ENCODE measurements around the gene DAPK2.
"Not testable (repeated sequence)": the region's sequence is repeated elsewhere in the genome, so short reads cannot be mapped to it uniquely, and the experiment has no call there.

The DAPK2 gene

DNA sequence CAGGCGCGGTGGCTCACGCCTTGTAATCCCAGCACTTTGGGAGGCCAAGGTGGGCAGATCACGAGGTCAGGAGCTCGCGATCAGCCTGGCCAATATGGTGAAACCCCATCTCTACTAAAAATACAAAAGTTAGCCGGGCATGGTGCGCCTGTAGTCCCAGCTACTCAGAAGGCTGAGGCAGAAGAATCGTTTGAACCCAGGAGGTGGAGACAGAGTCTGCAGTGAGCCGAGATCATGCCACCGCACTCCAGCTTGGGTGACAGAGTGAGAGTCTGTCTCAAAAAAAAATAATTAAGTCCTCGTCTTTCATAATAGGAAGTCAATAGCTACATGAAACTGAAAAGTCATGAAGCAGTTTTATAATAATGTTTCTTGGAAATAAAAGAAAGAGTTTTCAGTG is 7.4 kb upstream of the DAPK2 start:
- not testable (repeated sequence) for DNase-seq

GRCh38 chr15:64052925-64053491 is 6.7 kb upstream of the DAPK2 start:
- DNase-seq, result no peak

GRCh38 chr15:64051407-64052259 is 5.3 kb upstream of the DAPK2 start:
- no peak for DNase-seq

- no peak for DNase-seq
Measured at GRCh38 chr15:64051093-64051402, 4.8 kb upstream of the DAPK2 start.

DNA sequence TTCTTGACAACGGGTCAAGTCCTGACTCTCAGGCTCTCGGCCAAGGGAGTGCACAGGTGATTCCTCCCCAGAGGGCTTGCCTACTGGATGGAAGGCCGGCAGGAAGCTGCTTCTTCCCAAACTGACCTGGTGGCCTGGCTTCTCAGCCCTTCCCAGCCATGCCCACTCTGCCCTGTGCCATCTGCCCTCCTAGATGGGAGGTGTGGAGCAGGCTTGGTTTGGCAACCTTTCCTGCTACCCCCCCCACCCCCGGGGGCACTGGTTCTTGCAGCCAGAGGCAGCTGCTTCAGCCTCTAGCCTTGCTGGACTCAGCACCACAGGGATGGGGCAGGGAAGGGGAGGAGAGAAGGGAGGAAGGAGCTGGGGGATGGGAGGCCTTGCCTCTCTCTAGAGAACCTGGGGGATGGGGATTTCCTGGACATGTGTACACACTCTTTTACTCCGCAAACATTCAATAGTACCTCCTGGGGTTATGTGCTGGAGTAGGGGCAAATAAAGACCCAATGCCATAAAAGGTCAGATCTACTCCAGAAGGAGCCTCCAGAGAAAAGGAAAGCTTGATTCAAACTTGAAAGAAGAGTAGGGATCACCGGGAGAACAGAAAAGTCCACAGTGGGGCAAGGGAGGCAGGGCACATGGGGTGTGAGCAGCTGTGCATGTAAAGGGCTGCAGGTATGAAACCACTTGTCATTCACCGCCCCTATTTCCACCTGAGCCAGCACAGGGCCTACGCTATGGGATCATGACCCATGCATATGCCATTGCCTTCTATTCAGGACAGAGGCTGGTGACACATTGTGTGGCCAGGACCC is 4.2 kb upstream of the DAPK2 start:
- no peak for DNase-seq

DNA sequence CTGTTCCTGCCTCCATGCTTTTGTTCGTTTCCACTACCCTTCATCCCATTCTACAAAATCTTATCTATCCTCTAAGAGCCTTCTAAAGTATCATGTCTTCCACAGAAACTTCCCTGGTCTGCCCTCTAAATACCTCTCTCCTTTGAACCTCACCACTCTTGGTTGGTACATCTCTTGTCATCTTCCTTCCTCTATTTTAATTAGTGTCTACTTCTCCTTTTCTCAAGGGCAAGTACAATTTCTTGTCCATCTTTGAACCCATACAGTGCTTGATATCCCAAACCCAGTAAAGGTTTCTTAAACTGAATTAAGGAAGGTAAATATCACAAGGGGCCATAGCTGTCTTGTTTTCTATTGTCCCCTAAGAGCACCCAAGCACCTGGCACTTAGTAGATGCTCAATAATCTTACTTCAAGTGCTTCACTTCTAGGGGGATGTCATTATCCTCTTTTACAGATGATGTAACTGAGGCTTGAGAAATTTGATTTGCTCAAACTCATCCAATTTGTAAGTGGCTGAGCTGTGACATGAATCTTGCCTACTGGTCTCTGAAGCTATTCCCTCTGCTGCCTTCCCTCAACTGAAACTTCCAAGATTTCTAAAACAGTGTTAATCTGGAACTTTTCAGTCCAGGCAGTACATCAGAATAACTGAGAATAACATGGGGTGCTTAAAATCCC is 2.6 kb upstream of the DAPK2 start:
- no peak for DNase-seq

GRCh38 chr15:64045774-64046420 is 388 bp downstream of the DAPK2 start:
- no peak for DNase-seq

DNA sequence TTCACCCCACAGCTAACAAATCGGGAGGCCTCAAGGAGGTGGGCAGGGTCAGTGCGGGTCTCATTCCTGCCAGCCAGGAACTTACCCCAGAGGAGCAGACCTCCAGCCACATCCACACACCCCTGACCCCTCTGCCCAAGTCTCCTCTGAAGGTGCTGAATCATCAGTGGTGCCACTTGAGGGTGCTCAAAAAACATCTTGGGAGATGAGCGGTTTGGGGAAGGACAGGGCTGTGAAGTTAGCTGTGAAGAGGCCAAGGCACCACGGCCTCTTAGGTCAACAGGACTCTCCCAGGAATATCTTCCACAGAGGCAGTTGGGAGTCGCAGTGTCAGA is 1.2 kb downstream of the DAPK2 start:
- DNase-seq, result no peak

GRCh38 chr15:64044300-64045100 is 1.8 kb downstream of the DAPK2 start:
- DNase-seq, result no peak

DNA sequence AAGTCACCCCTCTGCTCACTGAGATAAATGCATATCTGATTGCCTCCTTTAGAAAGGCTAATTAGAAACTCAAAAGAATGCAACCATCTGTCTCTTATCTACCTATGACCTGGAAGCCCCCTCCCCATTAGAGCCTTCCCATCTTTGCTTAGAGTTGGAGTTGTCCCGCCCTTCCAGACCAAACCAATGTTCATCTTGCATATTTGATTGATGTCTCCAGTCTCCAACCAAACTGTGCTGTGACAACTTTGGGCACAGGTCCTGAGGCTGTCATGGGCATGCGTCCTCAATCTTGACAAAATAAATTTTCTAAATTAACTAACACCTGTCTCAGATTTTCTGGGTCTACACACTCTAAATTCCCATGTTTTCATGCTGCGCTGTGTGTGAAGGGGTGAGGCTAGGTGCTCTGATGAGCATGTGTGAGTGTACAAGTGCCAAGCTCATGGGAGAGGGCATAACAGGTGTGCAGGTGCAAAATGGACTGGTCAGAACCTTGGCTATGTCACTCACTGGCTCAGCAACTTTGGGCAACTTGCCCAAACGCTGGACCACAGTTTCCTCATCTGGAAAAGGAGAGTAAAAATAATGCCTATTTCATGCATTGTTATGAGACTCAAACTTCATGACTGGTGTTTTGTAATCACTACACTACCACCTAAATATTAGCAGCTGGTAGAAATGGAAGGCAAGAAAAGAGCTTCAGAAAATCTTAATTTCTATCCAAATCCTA is 7.2 kb downstream of the DAPK2 start:
- no peak for DNase-seq

DNA sequence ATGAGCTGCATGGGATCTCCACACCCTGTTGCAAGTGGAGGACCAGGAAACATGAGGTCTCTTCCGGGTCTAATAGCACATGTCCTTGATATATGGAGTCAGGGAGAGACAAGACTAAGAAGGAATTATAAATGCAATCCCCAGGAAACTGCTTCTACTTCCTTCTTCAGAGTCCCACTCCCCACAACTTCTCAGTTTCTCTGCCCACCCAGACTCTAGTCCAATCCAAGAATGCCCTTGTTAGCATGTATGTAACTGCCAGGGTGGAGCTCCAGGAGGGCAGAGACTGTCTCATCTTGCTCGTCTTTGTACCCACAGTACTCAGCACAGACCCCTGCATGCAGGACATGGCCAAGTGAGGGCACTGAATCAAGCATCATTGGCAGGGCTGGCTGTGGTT is 8.3 kb downstream of the DAPK2 start:
- no peak for DNase-seq

GRCh38 chr15:64037116-64037515 is 9.2 kb downstream of the DAPK2 start:
- DNase-seq, result no peak

DNA sequence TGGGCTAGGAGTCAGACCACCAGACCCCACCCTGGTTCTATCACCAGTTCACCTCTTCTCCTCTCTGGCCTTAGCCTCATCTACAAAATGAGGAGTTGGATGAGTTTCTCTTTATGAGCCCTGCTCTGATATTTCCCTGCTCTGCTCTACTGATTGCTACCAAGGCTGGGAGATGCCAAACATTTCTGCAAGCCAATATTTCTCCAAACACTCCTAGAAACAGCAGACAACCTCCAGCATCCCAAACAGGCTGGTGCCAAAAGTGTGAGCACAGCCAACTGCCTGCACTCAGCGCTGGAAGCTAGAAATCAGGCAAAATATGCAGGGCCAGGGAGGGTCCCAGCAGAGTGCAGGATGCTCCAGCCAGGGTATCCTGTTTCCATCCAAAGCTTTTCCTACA is 10.8 kb downstream of the DAPK2 start:
- no peak for DNase-seq

DNA sequence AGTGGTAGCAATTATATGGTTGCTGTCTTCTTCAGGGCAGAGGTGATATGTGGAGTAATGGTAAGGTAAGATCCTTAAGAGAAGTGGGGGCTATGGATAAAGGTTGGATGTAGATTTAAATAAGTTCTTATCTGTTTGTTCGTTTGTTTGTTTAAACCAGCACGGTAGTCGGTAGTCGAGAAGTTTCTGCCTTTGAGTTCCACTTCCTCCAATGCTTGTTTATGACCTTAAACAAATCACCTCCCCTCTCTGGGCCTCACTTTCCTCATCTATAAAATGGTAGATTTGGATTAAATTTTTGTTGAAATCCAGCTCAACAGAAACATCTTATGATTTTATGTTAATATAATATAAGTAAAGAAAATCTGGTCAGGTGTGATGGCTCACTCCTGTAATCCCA is 11.8 kb downstream of the DAPK2 start:
- no peak for DNase-seq

DNA sequence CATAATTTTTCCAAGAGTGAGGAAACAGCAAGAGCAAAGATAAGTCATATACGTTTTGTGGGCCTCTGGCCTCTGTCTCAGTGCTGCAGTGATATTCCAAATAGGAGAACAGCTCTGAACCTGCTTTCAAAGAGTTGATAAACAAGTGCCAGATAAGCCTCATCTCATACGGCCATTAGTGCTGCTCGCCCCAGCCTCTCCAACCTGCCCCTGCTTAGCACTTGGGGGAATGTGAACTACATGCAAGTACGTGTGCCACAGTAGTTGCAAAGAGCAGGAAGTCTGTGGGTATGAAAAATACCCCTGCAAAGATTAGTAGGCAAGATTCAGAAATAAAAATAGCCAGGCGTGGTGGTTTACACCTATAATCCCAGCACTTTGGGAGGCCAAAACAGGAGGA is 14.0 kb downstream of the DAPK2 start:
- no peak for DNase-seq

DNA sequence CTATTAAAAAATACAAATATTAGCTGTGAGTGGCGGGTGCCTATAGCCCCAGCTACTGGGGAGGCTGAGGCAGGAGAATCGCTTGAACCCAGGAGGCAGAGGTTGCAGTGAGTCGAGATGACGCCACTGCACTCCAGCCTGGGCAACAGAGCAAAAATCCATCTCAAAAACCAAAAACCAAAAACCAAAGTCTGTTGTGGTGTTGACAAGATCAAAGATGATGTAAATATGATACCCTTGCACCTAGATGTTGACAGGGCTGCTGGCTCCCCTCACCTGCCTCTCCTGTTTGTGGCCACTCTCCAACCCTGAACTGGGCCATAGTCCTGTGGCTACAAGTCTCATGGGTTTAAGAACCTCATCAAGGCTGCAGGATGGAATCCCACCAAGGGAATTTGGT is 16.2 kb downstream of the DAPK2 start:
- DNase-seq, result no peak

DNA sequence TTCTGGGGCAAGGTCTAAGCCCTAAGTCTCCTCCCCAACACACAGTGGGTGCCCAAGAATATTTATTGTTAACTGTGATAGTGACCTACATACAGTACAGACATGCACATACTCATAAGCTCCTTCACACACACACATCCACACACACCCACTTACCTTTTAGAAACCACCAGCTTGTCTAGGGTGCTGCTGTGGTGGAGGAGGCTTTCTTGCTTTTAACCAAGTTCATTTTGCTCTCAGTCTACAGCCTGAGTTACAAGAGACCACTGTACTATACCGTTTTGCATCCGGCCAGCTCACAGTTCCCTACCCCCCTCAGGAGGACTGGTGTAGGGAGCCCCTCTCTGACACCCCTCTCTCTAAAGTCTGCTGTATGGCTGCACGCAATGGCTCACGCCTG is 16.7 kb downstream of the DAPK2 start:
- no peak for DNase-seq

DNA sequence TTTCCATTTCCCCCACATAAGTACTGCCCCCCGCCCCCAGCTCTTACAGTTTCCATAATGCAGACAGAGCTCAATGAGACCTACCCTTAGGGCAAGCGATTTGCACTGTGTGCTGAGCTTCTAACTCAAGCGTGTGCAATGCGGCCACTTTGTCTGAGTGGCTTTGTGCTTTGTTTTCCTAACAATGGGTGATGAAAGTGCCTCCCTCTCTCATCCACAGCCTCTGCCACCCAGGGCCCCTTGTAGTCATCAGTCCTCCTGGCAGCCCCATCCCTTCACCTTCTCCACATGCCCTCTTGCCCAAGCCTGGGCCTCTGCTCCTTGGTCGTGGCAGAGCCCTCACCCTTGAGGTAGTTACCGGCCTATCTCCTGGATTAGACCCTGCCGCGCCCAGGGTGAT is 17.2 kb downstream of the DAPK2 start:
- DNase-seq, result no peak

DNA sequence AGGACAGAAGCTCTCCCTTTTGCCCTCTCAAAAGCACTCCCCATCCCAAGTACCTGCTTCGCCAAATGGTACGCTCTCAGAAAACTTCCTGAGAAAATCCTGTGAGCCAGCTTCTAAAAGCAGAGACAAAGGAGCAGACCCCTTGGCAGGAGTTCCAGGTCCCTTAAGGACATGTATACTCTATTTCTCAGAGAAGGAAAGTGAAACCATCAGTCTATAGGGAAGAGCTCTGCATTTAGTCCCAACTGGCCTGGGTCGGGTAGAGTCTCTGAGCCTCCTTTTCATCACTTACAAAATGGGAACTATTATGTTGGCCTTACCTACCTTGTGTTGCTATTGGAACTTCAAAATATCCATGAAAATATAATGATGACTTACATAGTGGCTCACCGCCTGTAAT is 19.7 kb downstream of the DAPK2 start:
- DNase-seq, result no peak

DNA sequence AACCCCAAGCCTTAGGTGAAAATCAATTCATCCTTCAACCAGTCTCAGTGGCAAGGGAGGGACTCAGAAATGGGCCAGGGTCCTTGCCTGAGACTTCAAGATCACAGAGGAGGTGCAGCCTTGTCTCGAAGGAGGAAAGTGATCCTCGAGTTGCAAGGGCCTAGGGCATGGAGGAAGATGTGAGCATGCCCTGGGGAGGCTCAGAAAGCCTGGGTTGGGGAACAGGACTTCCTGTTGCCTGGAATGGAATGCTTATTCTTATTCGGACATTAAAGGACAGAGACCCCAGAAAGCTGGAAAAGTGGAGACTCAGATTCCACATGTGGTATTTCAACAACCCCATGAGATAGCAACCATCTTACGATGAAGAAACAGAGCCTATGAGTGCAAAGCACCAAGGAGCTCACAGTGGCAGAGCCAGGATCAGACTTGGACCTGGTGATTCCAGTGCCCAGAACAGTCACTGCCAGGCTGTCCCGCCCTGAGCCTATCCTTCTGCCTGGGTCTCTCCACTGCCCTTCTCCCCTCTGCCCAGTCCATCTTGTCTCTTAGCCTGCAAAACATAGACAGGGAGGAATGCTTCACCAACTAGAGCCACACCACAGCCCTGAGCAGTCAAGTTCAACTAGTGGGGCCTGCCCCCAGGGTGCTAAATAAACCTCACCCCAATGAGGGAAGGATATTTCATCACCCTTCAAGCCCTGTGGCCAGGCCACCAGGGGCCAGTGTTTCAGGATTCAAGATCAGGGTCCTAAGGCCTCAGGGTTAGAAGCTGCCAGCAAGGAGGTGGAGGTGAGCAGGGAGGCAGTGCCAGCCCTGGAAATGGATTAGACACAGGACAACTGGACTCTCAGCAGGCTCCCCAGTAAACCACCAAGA is 21.9 kb downstream of the DAPK2 start:
- DNase-seq, result no peak
